ENCODE measurements around the gene GALNT2. TPM values are rescaled to one million over a fixed set of nuclear protein-coding genes. Genes with fewer than 3 reads are reported as not detected.

Gene GALNT2
- polyA plus RNA-seq, 6 donors from 2014 or later, result 15.1 to 22.4 (median 17.5) TPM

DNA sequence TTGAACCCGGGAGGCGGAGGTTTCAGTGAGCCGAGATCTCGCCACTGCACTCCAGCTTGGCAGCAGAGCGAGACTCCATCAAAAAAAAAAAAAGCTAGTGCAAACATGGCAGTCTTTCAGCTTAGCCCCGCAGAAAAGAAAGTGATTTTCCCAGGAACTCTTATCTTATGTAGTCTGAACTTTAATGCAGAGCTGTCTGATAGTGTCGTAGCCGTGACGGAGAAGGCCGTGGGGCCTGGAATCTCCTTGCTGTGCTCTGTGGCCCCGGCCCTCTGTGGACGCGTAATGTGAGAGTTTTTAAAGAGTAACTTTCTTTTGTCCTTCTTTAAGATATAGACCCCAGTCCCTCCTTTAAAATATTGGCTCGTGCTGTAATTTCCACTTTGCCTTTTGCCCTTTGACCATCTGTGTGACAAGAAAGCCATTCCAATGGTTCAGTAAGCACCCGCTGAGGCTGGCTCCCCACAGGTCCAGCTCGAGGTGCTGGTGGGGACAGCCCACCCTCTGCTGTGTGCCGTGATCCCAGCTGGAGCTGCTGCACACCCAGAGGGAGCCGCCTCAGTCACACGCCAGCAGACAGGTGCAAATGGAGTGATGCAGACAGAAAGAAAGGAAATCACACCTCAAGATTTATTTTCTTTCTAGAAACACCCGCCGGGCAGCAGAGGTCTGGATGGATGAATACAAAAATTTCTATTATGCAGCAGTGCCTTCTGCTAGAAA, 195.1 kb downstream of the GALNT2 start:
- Mint-ChIP-seq H3K27ac (no peak overlapping the region), H3K4me1 (peaks cover 16 to 35% (median 22%) of the 10 kb centered on the region in 3 donors), H3K9me3 (peaks cover 0 to 10% (median 0%) of the 10 kb centered on the region in 7 donors), H3K4me3 (no peak overlapping the region), H3K27me3 (no peaks in the 10 kb centered on the region), H3K36me3 (peaks cover 34 to 38% of the 10 kb centered on the region in 2 donors)
- DNase-seq (no peak), ATAC-seq (ENCODE audit: low read depth in 2 of 2) (no peak)

DNA sequence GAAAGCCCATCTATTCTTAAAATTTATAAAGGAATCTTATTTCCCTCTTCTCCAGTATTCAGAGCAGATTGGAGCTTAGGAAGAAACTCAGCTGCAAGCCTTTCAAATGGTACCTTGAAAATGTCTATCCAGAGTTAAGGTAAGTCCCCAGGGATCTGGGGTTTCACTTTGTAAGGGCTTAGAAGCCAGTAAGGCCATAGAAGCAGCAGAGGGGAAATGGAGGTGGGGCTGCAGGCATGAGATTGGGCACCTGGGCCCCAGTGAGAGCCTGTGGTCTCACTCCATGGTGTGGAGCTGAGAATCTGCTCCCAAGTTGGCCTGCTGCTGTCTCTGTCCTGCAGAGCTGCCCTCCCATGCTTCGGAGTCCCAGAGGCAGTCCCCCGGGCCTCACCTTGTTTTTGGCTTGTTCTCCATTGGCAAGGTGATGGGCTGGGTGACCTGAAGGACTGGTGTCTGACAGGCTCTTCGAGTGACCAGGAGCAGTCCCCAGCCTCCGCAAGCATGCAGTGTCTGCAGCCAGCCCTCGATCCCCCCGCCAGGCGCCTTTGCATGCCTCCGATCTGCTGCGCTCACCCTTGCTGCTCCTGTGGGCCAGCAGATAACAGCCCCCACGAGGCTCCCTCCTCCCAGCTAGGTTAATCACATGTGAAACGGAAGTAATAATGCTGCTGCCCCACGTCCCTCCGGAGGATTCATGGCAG, 196.0 kb downstream of the GALNT2 start:
- peak overlapping the region in 1 of 8 donors; percentile 54 for H3K4me3 Mint-ChIP-seq

DNA sequence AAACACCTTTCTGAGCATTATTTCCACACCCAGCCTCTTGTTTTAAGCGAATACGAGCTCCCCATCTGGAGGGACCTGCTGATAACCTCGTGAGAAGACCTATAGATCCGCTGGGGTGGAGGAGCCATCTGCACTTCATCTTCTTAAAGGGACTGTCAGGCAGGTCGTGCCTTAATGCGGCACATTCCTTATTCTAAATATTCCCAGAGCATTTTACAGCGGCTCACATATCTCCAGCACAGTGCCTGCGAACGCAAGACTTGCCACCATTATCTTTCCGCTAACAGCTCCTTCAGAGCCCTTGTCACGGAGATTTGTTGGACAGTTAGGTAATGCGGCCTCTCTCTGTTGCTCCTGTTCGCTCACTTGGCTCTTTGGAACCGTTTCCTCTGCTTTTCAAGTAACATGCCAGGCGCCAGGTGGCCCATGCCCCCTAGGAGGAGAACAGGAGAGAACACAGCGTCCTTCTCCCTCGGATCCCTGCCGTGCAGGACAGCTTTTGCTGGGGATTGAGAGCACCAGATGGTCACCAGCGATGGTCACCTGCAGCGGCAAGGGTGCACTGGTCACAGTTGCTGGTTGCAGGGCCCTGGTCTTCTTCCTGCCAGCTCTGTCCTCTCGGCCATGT, 196.6 kb downstream of the GALNT2 start:
- Mint-ChIP-seq H3K27ac (peak overlapping the region in 1 of 6 donors; percentile 41), H3K9me3 (peaks cover 0 to 9% (median 0%) of the 10 kb centered on the region in 7 donors), H3K36me3 (peaks cover 29 to 36% of the 10 kb centered on the region in 2 donors), H3K4me1 (peaks cover 22 to 46% (median 23%) of the 10 kb centered on the region in 3 donors), H3K27me3 (no peaks in the 10 kb centered on the region), H3K4me3 (peak overlapping the region in 1 of 8 donors; percentile 54)
- no peak for ATAC-seq (ENCODE audit: low read depth in 2 of 2)
- DNase-seq, result no peak

More for the DNA sequence above, 196.0 kb downstream of the GALNT2 start:
- Mint-ChIP-seq H3K27ac (peak overlapping the region in 2 of 6 donors; percentile 41 to 63), H3K27me3 (no peaks in the 10 kb centered on the region), H3K4me1 (peaks cover 22 to 40% (median 23%) of the 10 kb centered on the region in 3 donors), H3K36me3 (peaks cover 29 to 39% of the 10 kb centered on the region in 2 donors), H3K9me3 (peaks cover 0 to 10% (median 0%) of the 10 kb centered on the region in 7 donors)
- no peak for ATAC-seq (ENCODE audit: low read depth in 2 of 2)
- no peak for DNase-seq

DNA sequence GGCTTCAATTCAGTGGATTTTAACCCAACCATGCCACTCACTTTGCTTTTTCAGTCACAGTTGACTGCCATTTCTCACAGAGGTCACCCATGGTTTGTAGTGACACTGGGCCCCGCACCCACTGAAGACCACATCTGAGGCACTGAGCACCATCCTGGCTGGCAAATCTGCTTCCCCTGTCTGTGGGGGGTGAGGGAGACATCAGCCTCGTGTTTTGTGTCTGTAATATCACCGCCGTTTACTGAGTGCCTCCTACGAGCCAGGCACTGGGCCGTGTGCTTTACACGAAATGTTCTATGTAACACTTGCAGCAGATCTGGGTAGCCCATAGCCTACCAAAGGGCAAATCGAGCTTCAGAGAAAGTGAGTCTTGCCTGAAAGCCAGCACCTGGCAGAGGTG, 197.3 kb downstream of the GALNT2 start:
- peaks cover 25 to 30% of the 10 kb centered on the region in 2 donors for H3K36me3 Mint-ChIP-seq
- DNase-seq, result no peak

DNA sequence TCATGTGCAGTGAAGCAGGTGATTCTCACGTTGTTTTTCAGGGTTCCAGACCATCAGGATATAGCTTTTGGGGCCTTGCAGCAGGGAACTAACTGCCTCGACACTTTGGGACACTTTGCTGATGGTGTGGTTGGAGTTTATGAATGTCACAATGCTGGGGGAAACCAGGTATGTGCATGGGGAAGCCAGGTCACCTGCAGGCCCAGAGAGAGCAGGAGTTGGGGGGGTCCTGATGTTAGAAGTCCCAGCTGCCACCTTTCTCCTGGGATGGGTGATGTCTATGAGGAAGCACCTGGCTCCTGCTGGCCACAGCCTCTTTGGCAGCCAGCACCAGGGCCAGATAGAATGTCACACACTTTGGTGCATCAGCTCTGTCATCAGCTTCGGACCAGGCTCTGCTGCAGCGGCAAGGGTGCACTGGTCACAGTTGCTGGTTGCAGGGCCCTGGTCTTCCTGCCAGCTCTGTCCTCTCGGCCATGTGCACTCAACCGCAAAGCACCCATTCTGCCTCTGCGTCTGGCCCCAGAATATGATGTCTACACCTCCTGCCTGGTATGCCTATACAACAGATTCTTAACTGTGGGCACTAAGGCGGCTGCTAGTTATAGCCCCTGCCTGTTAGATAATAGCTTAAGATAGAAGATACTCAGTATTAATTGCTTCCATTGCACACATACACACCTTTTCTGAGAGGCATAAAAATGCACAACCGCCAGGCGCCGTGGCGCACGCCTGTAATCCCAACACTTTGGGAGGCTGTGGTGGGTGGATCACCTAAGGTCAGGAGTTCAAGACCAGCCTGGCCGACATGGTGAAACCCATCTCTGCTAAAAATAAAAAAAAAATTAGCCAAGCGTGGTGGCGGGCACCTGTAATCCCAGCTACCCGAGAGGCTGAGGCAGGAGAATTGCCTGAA, 198.4 kb downstream of the GALNT2 start:
- H3K36me3 Mint-ChIP-seq, result peaks cover 21 to 26% of the 10 kb centered on the region in 2 donors
- no peak overlapping the region for H3K4me3 Mint-ChIP-seq
- peak overlapping the region in 2 of 6 donors; percentile 42 to 70 for H3K27ac Mint-ChIP-seq
- DNase-seq (no peak), ATAC-seq (ENCODE audit: low read depth in 2 of 2) (no peak)
- no peaks in the 10 kb centered on the region for H3K9me3 Mint-ChIP-seq
- no peaks in the 10 kb centered on the region for H3K27me3 Mint-ChIP-seq
- H3K4me1 Mint-ChIP-seq, result peaks cover 25 to 55% (median 26%) of the 10 kb centered on the region in 3 donors

More for the DNA sequence above, 197.3 kb downstream of the GALNT2 start:
- no peaks in the 10 kb centered on the region for H3K27me3 Mint-ChIP-seq
- no peak overlapping the region for H3K4me3 Mint-ChIP-seq
- no peak overlapping the region for H3K27ac Mint-ChIP-seq
- peaks cover 22 to 48% (median 23%) of the 10 kb centered on the region in 3 donors for H3K4me1 Mint-ChIP-seq
- ATAC-seq (ENCODE audit: low read depth in 2 of 2), result no peak
- peaks cover 0 to 3% (median 0%) of the 10 kb centered on the region in 7 donors for H3K9me3 Mint-ChIP-seq

DNA sequence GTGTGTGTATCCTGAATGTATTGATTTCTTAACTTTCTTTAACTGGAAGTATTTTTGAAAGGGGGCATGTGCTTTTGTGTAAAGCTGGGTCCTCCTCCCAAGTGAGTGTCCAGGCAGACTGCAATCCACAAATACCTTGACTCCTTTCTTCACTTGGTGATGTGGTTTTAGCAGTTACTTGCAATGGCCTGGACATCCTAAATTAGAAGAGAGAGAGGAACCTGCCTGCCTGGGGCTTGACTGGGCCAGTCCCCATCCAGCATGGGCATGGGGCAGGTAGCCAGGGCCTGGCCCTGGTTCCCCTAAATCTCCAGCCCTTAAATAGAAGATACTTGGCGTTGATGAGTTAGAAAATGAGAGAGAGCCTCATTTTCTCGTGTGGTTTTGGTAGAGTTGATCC, 199.4 kb downstream of the GALNT2 start:
- H3K36me3 Mint-ChIP-seq, result peaks cover 21 to 26% of the 10 kb centered on the region in 2 donors
- H3K4me1 Mint-ChIP-seq, result peaks cover 29 to 60% (median 30%) of the 10 kb centered on the region in 3 donors

DNA sequence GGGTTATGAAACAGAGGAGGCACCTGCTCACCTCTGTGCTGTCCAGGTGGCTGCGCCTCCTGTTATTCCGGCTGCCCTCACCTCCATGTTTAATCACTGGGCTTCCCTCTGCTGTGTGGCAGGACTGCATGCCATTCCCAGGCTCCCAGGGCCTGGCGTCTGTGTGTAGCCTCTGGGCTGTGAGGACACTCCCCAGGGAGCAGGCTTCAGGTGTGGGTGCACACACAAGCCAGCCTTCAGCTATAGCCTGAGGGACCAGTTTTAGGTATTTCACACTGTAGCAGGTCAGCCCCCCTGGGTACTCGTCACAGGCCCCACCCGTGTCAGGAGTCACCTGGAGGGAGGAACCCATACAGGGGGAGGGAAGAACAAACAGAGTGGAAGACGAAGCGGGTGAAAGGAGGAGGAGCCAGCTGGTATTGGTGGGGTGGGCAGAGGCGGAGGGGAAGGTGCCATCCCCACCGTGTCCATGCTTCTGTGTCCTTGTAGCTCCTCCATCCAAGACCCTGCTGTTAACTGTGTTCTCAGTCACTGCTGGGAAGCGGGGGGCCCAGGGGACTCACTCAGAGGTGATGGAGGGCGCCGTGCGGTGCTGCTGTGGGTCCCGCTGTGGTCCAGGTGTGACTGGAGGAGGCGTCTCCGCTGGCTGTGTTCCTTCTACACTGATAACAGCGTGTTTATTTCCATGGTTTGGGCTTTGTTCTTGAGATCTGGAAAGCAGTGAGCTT, 200.5 kb downstream of the GALNT2 start:
- Mint-ChIP-seq H3K4me3 (peak overlapping the region in 1 of 8 donors; percentile 76), H3K36me3 (peaks cover 21 to 26% of the 10 kb centered on the region in 2 donors), H3K27me3 (no peaks in the 10 kb centered on the region), H3K27ac (peak overlapping the region in 3 of 6 donors; percentile 54 to 80 (median 64)), H3K9me3 (no peaks in the 10 kb centered on the region), H3K4me1 (peaks cover 32 to 66% (median 33%) of the 10 kb centered on the region in 3 donors)
- DNase-seq, result no peak
- no peak for ATAC-seq (ENCODE audit: low read depth in 2 of 2)

More for the DNA sequence above, 199.4 kb downstream of the GALNT2 start:
- no peaks in the 10 kb centered on the region for H3K27me3 Mint-ChIP-seq
- ATAC-seq (ENCODE audit: low read depth in 2 of 2) (no peak), DNase-seq (no peak)
- H3K4me3 Mint-ChIP-seq, result no peak overlapping the region
- peak overlapping the region in 1 of 6 donors; percentile 49 for H3K27ac Mint-ChIP-seq
- H3K9me3 Mint-ChIP-seq, result no peaks in the 10 kb centered on the region

DNA sequence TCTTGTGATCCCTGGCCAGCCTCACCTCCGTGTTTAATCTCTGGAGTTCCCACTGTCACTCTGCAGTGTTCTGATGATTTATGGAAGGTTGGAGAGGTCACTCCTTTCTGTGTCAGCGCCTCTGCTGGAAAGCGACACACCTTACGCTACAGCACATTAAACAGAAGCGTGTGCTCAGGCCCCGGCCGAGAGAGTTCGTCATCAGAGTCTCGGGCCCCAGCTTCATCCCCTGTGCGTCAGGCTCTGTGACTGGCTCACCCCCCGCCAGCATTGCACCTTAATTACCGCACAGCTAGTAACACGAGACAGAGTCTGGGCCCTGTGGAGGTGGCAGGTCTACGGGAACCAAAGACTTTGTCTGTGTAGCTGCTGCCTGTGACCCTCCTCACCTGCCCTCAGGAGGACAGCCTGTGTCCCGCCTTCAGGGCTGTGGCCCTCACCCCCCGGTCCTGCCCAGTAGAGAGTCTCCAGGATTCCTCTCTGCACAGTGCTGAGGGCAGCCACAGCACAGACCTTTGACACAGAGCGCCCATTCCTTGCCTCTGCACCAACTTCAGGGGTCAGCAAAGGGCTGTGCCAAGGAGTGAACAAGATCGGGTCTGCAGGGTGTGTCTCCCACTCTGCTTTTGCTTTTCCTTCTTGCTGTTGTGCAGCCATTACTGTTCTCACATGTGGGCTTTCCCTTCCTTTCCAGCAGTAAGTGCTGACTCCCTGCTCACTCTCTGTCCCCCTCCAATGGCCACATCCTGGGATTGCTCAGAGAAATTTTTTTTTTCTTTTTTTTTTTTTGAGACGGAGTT, 201.5 kb downstream of the GALNT2 start:
- peaks cover 35 to 66% (median 44%) of the 10 kb centered on the region in 3 donors for H3K4me1 Mint-ChIP-seq
- no peaks in the 10 kb centered on the region for H3K27me3 Mint-ChIP-seq
- peak overlapping the region in 1 of 8 donors; percentile 63 for H3K4me3 Mint-ChIP-seq
- ATAC-seq (ENCODE audit: low read depth in 2 of 2), result no peak
- DNase-seq, result no peak
- H3K27ac Mint-ChIP-seq, result peak overlapping the region in 3 of 6 donors; percentile 60 to 79 (median 64)
- peaks cover 16 to 23% of the 10 kb centered on the region in 2 donors for H3K36me3 Mint-ChIP-seq
- no peaks in the 10 kb centered on the region for H3K9me3 Mint-ChIP-seq

DNA sequence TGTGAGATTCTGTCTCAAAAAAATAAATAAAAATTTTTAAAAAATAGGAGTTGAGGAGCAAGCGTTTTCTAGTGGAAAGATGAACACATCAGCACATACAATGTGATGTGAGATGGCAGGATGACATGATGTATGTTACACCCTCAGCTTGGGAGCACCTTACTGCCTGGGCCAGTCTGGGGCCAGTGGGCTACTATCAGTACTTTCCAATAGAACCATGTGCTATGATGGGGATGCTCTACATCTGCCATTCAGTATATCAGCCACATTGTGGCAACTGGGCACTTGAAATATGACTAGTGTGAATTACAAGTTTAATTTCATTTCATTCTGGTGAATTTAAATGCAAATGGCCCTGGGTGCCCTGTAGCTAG, 203.1 kb downstream of the GALNT2 start:
- ATAC-seq (ENCODE audit: low read depth in 2 of 2), result no peak
- H3K4me3 Mint-ChIP-seq, result peak overlapping the region in 7 of 8 donors; percentile 23 to 77 (median 73)
- DNase-seq, result no peak
- H3K27me3 Mint-ChIP-seq, result no peaks in the 10 kb centered on the region
- no peaks in the 10 kb centered on the region for H3K9me3 Mint-ChIP-seq
- peak overlapping the region; percentile 62 to 94 (median 80) for H3K27ac Mint-ChIP-seq
- H3K36me3 Mint-ChIP-seq, result peaks cover 8 to 9% of the 10 kb centered on the region in 2 donors
- H3K4me1 Mint-ChIP-seq, result peaks cover 40 to 67% (median 44%) of the 10 kb centered on the region in 3 donors

DNA sequence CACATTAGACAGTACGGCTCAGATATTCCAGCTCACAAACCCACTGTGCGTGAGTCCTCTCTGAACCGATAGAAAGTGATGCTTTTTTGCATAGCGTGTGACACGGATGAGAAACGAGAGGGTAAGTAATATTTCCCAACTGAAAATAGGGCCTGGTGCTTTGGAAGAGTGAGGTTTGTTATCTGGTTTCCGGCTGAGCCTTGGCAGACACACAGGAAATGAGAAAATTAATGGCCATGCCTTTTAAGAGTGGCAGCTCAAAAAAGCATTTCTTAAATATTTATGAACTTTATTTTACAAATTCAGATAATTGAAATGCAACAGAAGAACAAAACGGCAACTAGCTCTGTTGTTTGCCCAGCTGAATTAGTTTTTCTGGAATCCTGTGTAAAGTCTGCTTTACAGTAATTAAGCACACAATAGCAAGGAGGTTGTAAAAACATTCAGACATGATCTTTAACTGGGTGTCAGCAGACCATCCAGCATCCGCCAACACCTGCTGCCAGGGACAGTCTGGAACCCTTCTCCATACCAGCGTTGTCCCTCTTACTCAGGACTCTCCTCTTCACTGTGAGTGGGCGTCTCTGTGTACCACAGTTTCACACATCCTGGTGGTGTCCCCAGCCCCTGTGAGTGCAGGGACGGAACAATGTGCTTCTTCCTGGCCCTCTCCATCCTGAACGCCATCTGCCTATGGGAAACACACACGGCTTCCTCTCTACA, 203.7 kb downstream of the GALNT2 start:
- Mint-ChIP-seq H3K36me3 (peaks cover 8 to 9% of the 10 kb centered on the region in 2 donors), H3K27ac (peak overlapping the region; percentile 62 to 94 (median 86)), H3K4me3 (peak overlapping the region in 7 of 8 donors; percentile 23 to 77 (median 73)), H3K9me3 (no peaks in the 10 kb centered on the region), H3K27me3 (no peaks in the 10 kb centered on the region), H3K4me1 (peaks cover 38 to 67% (median 39%) of the 10 kb centered on the region in 3 donors)
- peak; percentile 46 to 53 for ATAC-seq (ENCODE audit: low read depth in 2 of 2)
- no peak for DNase-seq

Data from naive B cell (primary cell).